Activated T-cell treated with anti-CD3 and anti-CD28 coated beads, Interleukin-2, amount 50 U/mL, for 24 hours (primary cell): ENCODE data around the gene COX6B1.
A peak's percentile ranks its signal among the peaks of the same experiment; 100 is the strongest.
"Not testable (repeated sequence)": the region's sequence is repeated elsewhere in the genome, so short reads cannot be mapped to it uniquely, and the experiment has no call there.

ENCODE experiments used
- DNase-seq: peaks from one replicate; pipeline ENCODE4 v3.0.0-alpha.2; 2020
- H3K27ac Mint-ChIP-seq: 2 replicates; pipeline ENCODE4 v1.8.0; 2020; ENCODE audit warnings: mild to moderate bottlenecking, mixed read lengths
- H3K27me3 Mint-ChIP-seq: 2 replicates; pipeline ENCODE4 v1.8.0; 2020; ENCODE audit warnings: mixed read lengths
- H3K36me3 Mint-ChIP-seq: 2 replicates; pipeline ENCODE4 v1.8.0; 2020; ENCODE audit warnings: low read depth, mixed read lengths
- H3K4me1 Mint-ChIP-seq: 2 replicates; pipeline ENCODE4 v1.8.0; 2020; ENCODE audit warnings: low read depth, mixed read lengths
- H3K4me3 Mint-ChIP-seq: 2 replicates; pipeline ENCODE4 v1.8.0; 2020; ENCODE audit warnings: mild to moderate bottlenecking, moderate library complexity, mixed read lengths
- H3K9me3 Mint-ChIP-seq: 2 replicates; pipeline ENCODE4 v1.8.0; 2020; ENCODE audit warnings: mixed read lengths

The COX6B1 gene

DNA sequence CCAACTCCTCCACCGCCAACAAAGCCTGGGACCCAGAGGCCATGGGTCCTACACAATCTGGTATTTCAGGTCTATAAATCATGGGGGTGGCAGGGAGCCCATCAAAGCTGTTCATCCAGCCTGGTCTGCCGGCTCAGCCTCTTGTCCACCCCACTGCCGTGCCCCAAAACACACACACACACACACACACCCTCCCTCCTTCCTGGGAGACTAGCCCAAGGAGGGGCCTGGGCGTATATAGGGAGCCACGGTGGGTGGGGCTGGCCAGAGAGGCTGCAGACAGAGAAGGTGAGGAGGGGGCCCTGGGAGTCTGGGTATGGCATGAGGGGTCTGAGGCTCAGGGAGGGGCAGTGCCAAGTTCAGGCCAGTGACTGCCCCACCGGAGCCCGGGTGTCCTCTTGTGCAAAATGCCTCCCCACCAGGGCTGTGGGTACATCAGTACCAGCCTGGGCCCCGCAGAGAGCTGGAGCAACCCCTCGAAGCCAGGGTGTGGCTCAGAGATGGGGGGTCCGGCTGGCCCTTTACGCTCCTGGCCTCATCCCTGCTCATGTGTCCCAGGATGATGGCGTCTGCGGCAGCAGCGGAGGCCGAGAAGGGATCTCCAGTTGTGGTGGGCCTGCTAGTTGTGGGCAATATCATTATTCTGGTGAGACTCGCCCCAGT, 18.3 kb downstream of the COX6B1 start, which contains the start of gene UPK1A:
Gene UPK1A, plus strand, starts transcription at position 267 of the 663 bp plus-strand sequence. Its CDS starts 296 bp downstream, at position 563.
- H3K27ac Mint-ChIP-seq = no peak within 1 kb of the TSS
- H3K4me1 Mint-ChIP-seq = peaks cover 8% of the 10 kb centered on the region
- peaks cover 14% of the 10 kb centered on the region for H3K27me3 Mint-ChIP-seq
- no peaks in the 10 kb centered on the region for H3K9me3 Mint-ChIP-seq
- no peak for DNase-seq
- peaks cover 42% of the 10 kb centered on the region for H3K36me3 Mint-ChIP-seq
- H3K4me3 Mint-ChIP-seq = no peak within 1 kb of the TSS

DNA sequence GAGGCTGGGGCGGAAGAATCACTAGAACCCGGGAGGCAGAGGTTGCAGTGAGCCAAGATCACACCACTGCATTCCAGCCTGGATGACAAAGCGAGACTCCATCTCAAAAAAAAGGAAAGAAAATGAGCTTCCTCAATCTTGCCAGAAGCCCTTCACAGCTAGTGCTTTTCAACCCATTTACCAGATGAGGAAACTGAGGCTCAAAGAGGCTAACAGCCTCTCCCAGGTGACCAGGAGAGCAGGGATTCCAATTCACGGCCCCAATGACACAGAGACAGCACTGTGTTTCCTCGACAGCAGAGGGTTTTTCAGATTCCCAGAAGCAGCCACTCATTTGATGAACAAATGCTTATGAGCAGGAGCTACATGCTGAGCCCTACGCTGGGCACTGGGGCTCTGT, 21.4 kb downstream of the COX6B1 start:
- Mint-ChIP-seq H3K9me3 (no peaks in the 10 kb centered on the region), H3K4me3 (no peak overlapping the region), H3K36me3 (peaks cover 13% of the 10 kb centered on the region), H3K27ac (no peak overlapping the region), H3K27me3 (peaks cover 37% of the 10 kb centered on the region), H3K4me1 (peaks cover 15% of the 10 kb centered on the region)
- no peak for DNase-seq

GRCh38 chr19:35669974-35670373, 21.9 kb downstream of the COX6B1 start:
- H3K4me1 Mint-ChIP-seq = peaks cover 15% of the 10 kb centered on the region
- H3K36me3 Mint-ChIP-seq = peaks cover 9% of the 10 kb centered on the region
- no peaks in the 10 kb centered on the region for H3K9me3 Mint-ChIP-seq
- no peak overlapping the region for H3K4me3 Mint-ChIP-seq
- H3K27me3 Mint-ChIP-seq = peaks cover 37% of the 10 kb centered on the region
- DNase-seq = no peak
- H3K27ac Mint-ChIP-seq = no peak overlapping the region

DNA sequence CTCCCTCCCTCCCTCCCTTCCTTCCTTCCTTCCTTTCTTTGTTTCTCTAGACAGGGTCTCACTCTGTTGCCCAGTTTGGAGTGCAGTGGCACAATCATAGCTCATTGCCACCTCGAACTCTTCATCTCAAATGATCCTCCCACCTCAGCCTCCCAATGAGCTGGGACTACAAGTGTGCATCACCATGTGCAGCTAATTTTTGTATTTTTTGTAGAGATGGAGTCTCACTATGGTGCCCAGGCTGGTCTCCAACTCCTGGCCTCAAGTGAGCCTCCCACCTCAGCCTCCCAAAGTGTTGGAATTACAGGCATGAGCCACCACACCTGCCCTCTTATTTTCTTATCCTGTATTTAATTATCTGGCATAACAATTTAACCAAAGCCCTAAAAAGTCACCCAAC, 22.6 kb downstream of the COX6B1 start:
- H3K27ac Mint-ChIP-seq = no peak overlapping the region
- no peaks in the 10 kb centered on the region for H3K9me3 Mint-ChIP-seq
- peaks cover 3% of the 10 kb centered on the region for H3K36me3 Mint-ChIP-seq
- no peak overlapping the region for H3K4me3 Mint-ChIP-seq
- DNase-seq = no peak
- peaks cover 15% of the 10 kb centered on the region for H3K4me1 Mint-ChIP-seq
- peaks cover 37% of the 10 kb centered on the region for H3K27me3 Mint-ChIP-seq

DNA sequence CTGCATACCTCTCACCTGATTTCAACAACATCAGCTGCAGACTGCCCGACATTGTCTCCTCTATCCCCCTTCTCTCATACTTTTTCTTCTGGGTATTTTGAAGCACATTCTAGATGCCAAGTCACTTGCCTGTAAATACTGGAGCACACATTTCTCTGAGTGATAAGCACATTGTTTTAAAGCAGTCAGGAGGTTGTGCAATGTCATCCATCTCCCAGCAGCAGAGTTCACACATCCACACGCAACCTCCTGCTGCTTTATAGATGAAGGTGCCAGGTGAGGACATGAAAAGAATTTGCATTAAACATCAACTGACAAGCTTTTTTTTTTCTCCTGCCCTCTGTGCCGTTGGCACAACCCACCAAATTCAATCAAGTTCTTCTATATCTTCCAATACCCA, 23.7 kb downstream of the COX6B1 start:
- Mint-ChIP-seq H3K4me1 (peaks cover 15% of the 10 kb centered on the region), H3K27me3 (peaks cover 37% of the 10 kb centered on the region), H3K9me3 (no peaks in the 10 kb centered on the region), H3K36me3 (no peaks in the 10 kb centered on the region), H3K27ac (no peak overlapping the region), H3K4me3 (no peak overlapping the region)
- no peak for DNase-seq

GRCh38 chr19:35673121-35673804, 25.1 kb downstream of the COX6B1 start:
- Mint-ChIP-seq H3K9me3 (no peaks in the 10 kb centered on the region), H3K4me1 (peaks cover 15% of the 10 kb centered on the region), H3K27me3 (peaks cover 37% of the 10 kb centered on the region), H3K27ac (no peak overlapping the region), H3K4me3 (peak overlapping the region; percentile 62), H3K36me3 (no peaks in the 10 kb centered on the region)
- peak; percentile 66 for DNase-seq

DNA sequence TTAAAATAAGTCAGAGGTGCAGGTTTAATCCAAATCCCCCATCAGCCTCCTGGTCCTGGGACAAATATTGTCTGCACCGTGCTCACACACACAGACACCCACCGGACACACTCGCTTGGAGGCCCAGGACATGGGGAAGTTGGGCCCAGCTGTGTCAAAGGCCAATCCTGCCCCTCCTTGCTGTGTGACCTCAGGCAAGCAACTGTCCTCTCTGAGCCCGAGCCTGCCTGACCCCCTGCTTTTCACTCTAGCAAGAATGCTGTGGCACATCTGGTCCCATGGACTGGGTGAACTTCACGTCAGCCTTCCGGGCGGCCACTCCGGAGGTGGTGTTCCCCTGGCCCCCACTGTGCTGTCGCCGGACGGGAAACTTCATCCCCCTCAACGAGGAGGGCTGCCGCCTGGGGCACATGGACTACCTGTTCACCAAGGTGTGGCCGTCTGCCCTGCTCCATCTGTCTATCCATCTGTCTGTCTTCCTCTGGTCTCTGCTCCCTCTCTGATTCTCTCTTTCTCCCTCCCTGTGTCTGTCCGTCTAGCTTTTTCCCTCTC, 27.5 kb downstream of the COX6B1 start:
- H3K9me3 Mint-ChIP-seq = no peaks in the 10 kb centered on the region
- H3K4me3 Mint-ChIP-seq = no peak overlapping the region
- peaks cover 8% of the 10 kb centered on the region for H3K4me1 Mint-ChIP-seq
- H3K27me3 Mint-ChIP-seq = peaks cover 26% of the 10 kb centered on the region
- no peak overlapping the region for H3K27ac Mint-ChIP-seq
- no peak for DNase-seq
- H3K36me3 Mint-ChIP-seq = no peaks in the 10 kb centered on the region

GRCh38 chr19:35689836-35690235, 41.7 kb downstream of the COX6B1 start:
- Mint-ChIP-seq H3K4me1 (peaks cover 8% of the 10 kb centered on the region), H3K27me3 (peaks cover 4% of the 10 kb centered on the region), H3K4me3 (no peak overlapping the region), H3K36me3 (no peaks in the 10 kb centered on the region), H3K9me3 (no peaks in the 10 kb centered on the region), H3K27ac (no peak overlapping the region)
- DNase-seq = no peak

GRCh38 chr19:35691106-35691505, 43.0 kb downstream of the COX6B1 start:
- not testable (repeated sequence) for DNase-seq, H3K4me3 Mint-ChIP-seq, H3K9me3 Mint-ChIP-seq, H3K36me3 Mint-ChIP-seq, H3K27ac Mint-ChIP-seq, H3K4me1 Mint-ChIP-seq, H3K27me3 Mint-ChIP-seq

GRCh38 chr19:35692010-35692409, 43.9 kb downstream of the COX6B1 start:
- Mint-ChIP-seq H3K27ac (no peak overlapping the region), H3K4me1 (peaks cover 17% of the 10 kb centered on the region), H3K27me3 (peaks cover 4% of the 10 kb centered on the region), H3K9me3 (no peaks in the 10 kb centered on the region), H3K4me3 (no peak overlapping the region), H3K36me3 (no peaks in the 10 kb centered on the region)
- no peak for DNase-seq

GRCh38 chr19:35693422-35693821, 45.3 kb downstream of the COX6B1 start:
- DNase-seq = no peak
- Mint-ChIP-seq H3K4me1 (peaks cover 21% of the 10 kb centered on the region), H3K4me3 (no peak overlapping the region), H3K27ac (no peak overlapping the region), H3K36me3 (no peaks in the 10 kb centered on the region), H3K9me3 (no peaks in the 10 kb centered on the region), H3K27me3 (peaks cover 4% of the 10 kb centered on the region)

- H3K27me3 Mint-ChIP-seq = peaks cover 4% of the 10 kb centered on the region
- H3K9me3 Mint-ChIP-seq = no peaks in the 10 kb centered on the region
Observed at GRCh38 chr19:35693835-35694599, 45.9 kb downstream of the COX6B1 start.

GRCh38 chr19:35695895-35696422, 47.8 kb downstream of the COX6B1 start:
- Mint-ChIP-seq H3K36me3 (no peaks in the 10 kb centered on the region), H3K4me3 (no peak overlapping the region), H3K4me1 (peaks cover 21% of the 10 kb centered on the region), H3K27ac (no peak overlapping the region), H3K27me3 (no peaks in the 10 kb centered on the region), H3K9me3 (no peaks in the 10 kb centered on the region)
- no peak for DNase-seq

More at GRCh38 chr19:35693835-35694599, 45.9 kb downstream of the COX6B1 start:
- Mint-ChIP-seq H3K4me3 (no peak overlapping the region), H3K4me1 (peaks cover 21% of the 10 kb centered on the region), H3K36me3 (no peaks in the 10 kb centered on the region), H3K27ac (peak overlapping the region; percentile 52)
- peak; percentile 90 for DNase-seq

DNA sequence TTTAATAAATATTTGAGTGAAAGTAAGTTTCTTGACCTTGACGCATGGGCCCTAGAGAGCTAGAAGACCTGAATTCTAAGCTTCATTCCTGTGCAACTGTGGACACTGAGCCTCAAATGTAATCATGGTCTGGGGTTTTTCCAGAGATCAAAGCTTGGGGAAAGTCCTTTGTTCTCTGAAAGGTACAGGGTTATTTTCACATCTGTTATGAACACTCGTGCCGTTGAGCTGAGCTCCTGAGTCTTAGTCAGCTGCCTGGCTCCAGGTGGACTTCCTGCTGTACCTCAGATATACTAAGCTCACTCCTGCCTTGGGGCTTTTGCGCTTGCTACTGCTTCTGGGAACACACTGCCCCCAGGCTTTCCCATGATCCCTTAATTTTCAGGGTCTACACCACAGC, 48.7 kb downstream of the COX6B1 start:
- no peak overlapping the region for H3K4me3 Mint-ChIP-seq
- no peaks in the 10 kb centered on the region for H3K9me3 Mint-ChIP-seq
- H3K27ac Mint-ChIP-seq = peak overlapping the region; percentile 55
- no peaks in the 10 kb centered on the region for H3K36me3 Mint-ChIP-seq
- H3K4me1 Mint-ChIP-seq = peaks cover 21% of the 10 kb centered on the region
- H3K27me3 Mint-ChIP-seq = no peaks in the 10 kb centered on the region
- no peak for DNase-seq
